A673 (cell line): ENCODE results near the gene KCNG2.

Experiments
- CTCF ChIP-seq: fragments of 300-800, 200-600 bp; sonication (generic); conservative IDR thresholded peaks from 2 replicates; pipeline ENCODE4 v1.5.1; 2017; ENCODE audit warnings: low read depth, mild to moderate bottlenecking, antibody characterized with exemption, low read length, moderate library complexity, mixed read lengths
- EZH2 ChIP-seq: fragments of 200-600 bp; sonication (generic); IDR thresholded peaks from 2 replicates; pipeline ENCODE4 v1.6.1; 2017; ENCODE audit warnings: borderline replicate concordance, low read depth, mild to moderate bottlenecking, mixed read lengths, antibody characterized with exemption, low read length; ENCODE audit not compliant: poor library complexity, severe bottlenecking

GRCh38 chr18:79794846-79795245 lies 2.9 kb upstream of the KCNG2 start:
- TF ChIP-seq EZH2: no peak
- TF ChIP-seq CTCF: no peak
